WI38 (cell line): ENCODE results near the gene MAPK1IP1L.
A peak's percentile ranks its signal among the peaks of the same experiment; 100 is the strongest.
"Not testable (repeated sequence)": the region's sequence is repeated elsewhere in the genome, so short reads cannot be mapped to it uniquely, and the experiment has no call there.

Source experiments
- H3K4me3 ChIP-seq: 2 replicates; pipeline ENCODE4 v1.5.1; 2011; ENCODE audit warnings: low read depth, mild to moderate bottlenecking, control low read depth, low read length
- CTCF ChIP-seq: IDR thresholded peaks from 2 replicates; pipeline ENCODE4 v1.5.1; 2012; ENCODE audit warnings: low read depth, mild to moderate bottlenecking, control low read depth, low read length

Gene MAPK1IP1L

DNA sequence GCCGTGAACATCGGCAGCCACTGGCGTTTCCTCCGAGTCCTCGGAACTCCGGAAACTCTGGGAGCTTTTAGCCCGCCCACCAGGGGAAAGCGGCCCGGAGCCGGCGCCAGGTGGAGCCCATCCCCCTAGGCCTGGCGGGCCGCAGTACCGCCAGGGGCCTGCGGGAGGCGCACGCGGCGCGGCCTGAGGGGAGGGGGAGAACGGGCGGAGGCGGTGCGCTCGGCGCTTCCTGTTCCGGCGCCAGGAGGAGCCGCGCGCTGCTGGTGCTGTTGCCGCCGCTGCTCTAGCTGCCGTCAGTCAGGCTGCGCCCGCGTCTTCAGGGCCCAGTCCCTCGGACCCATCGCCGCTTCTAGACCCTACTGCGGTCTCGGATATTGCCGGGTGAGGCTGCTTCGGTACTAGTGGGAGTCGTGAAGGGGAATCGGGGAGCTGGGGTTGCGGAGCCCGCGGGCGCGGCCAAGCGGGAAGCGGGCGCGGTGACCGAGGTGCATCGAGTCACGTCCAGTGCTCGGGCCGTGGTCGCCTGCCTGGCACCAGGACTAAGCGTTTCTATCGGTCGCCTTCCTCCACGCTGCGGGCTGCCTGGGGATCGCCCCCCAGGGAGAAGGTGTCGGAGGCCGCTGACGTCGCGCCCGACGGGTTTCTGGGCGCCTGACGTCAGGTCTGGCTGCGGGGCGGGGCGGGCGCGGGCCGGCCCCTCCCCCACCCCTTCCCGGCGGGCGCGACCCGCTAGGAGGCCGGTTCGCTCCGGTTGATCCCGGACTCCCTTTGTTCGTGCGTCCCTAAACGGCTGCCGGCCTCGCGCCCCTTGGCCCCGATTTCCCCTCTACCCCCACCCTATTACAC, at the start of gene MAPK1IP1L:
TSS of gene MAPK1IP1L (plus strand) at position 225 of the 846 bp plus-strand sequence. CDS start 10,037 bp downstream, outside the sequence.
- TF ChIP-seq CTCF, result peak; percentile 97
- peak within 1 kb of the TSS; percentile 97 for H3K4me3 ChIP-seq

DNA sequence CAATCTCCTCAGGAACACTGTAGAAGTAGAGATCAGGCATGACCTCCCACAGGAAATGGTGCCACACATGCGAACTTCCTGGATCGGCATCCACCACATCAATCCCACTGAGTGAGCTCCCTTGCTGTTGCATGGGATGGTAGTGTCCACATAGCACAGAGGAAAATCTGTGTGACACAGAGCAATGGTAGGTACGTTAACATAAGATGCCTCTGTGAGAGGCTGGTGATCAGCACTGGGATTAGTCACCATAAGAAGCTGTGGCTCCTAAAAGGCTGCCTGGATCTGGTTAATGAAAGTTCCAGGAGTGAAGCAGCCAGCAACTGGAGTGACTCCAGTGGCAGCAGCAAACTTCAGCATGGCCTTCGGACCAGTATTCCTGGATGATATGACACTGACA, 46.4 kb upstream of the MAPK1IP1L start:
- H3K4me3 ChIP-seq, result no peak overlapping the region
- TF ChIP-seq CTCF, result no peak

- no peak overlapping the region for H3K4me3 ChIP-seq
- no peak for TF ChIP-seq CTCF
These were observed 36.4 kb upstream of the MAPK1IP1L start for GRCh38 chr14:55015006-55015405.

- TF ChIP-seq CTCF, result no peak
- no peak overlapping the region for H3K4me3 ChIP-seq
These were observed 31.4 kb upstream of the MAPK1IP1L start for GRCh38 chr14:55019968-55020554.

GRCh38 chr14:55024365-55024764, 27.1 kb upstream of the MAPK1IP1L start:
- not testable (repeated sequence) for H3K4me3 ChIP-seq

DNA sequence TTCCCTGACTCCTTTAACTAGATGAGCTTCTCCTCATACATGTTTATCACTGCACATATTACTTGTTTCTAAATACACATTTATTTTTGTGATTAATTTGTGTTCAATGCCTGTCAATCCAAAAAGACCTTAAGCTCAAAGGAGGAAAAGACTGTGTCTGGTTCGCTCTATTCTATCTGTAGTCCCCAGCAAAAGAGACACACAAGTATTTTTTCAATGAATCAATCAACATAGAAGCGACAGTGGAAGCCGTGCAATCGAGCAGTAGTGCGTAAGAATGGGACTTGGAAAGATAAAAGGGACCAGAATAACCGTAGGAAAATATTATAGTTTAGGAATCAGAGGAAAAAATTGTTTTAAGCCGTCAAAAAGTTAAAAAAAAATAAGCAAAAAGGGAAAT, 25.5 kb upstream of the MAPK1IP1L start:
- TF ChIP-seq CTCF, result no peak
- H3K4me3 ChIP-seq, result peak overlapping the region; percentile 84

GRCh38 chr14:55026441-55026792, 25.0 kb upstream of the MAPK1IP1L start:
- no peak for TF ChIP-seq CTCF
- peak overlapping the region; percentile 84 for H3K4me3 ChIP-seq
